Activated CD8-positive, alpha-beta T cell treated with anti-CD3 and anti-CD28 coated beads for 36 hours (primary cell): ENCODE measurements around the gene CAPNS1. TPM values are rescaled to one million over a fixed set of nuclear protein-coding genes. Genes with fewer than 3 reads are reported as not detected.

Source experiments
- ATAC-seq: fragments of 200-7000 bp; cut with Tn5 transposase; one replicate; pipeline ENCODE4 v1.10.0; 2021; ENCODE audit warnings: mild to moderate bottlenecking, moderate library complexity
- CTCF ChIA-PET: fragments of 350-600 bp; sonication (Branson Sonifier 250); formaldehyde crosslinking; loops from one replicate; lab custom pipeline; 2021; ENCODE audit warnings: antibody characterized with exemption; lab: Charles Lee
- POLR2A ChIA-PET: fragments of 350-600 bp; sonication (Branson Sonifier 250); formaldehyde crosslinking; loops from one replicate; lab custom pipeline; 2021; ENCODE audit warnings: antibody characterized with exemption; lab: Charles Lee
- DNase-seq: peaks from one replicate; pipeline ENCODE4 v3.0.0-alpha.2; 2020
- H3K27ac Mint-ChIP-seq: one replicate; pipeline ENCODE4 v1.8.0; 2021; ENCODE audit warnings: mild to moderate bottlenecking, mixed read lengths
- H3K27me3 Mint-ChIP-seq: one replicate; pipeline ENCODE4 v1.8.0; 2021; ENCODE audit warnings: mixed read lengths
- H3K36me3 Mint-ChIP-seq: one replicate; pipeline ENCODE4 v1.8.0; 2021; ENCODE audit warnings: low read depth, mixed read lengths
- H3K4me1 Mint-ChIP-seq: one replicate; pipeline ENCODE4 v1.8.0; 2021; ENCODE audit warnings: low read depth, mixed read lengths
- H3K4me3 Mint-ChIP-seq: one replicate; pipeline ENCODE4 v1.8.0; 2021; ENCODE audit warnings: mild to moderate bottlenecking, moderate library complexity, mixed read lengths
- H3K9me3 Mint-ChIP-seq: one replicate; pipeline ENCODE4 v1.8.0; 2021; ENCODE audit warnings: mixed read lengths
- CTCF ChIP-seq: fragments of 200-600 bp; IDR thresholded peaks from one replicate; pipeline ENCODE4 v1.8.0; 2022; ENCODE audit warnings: antibody characterized with exemption, mild to moderate bottlenecking
- intact Hi-C: fragments of 100-400 bp; cut with micrococcal nuclease; formaldehyde crosslinking; loops from one replicate; pipeline ENCODE4 v1.10.0; 2022
- total RNA-seq, 2 experiments: library from RNA; stranded (reverse); gene quantifications; one replicate each; pipeline ENCODE4 v1.2.3, GENCODE V29; 2021

Gene CAPNS1
- total RNA-seq, 2 experiments from 2014 or later = 250 to 275 TPM

DNA sequence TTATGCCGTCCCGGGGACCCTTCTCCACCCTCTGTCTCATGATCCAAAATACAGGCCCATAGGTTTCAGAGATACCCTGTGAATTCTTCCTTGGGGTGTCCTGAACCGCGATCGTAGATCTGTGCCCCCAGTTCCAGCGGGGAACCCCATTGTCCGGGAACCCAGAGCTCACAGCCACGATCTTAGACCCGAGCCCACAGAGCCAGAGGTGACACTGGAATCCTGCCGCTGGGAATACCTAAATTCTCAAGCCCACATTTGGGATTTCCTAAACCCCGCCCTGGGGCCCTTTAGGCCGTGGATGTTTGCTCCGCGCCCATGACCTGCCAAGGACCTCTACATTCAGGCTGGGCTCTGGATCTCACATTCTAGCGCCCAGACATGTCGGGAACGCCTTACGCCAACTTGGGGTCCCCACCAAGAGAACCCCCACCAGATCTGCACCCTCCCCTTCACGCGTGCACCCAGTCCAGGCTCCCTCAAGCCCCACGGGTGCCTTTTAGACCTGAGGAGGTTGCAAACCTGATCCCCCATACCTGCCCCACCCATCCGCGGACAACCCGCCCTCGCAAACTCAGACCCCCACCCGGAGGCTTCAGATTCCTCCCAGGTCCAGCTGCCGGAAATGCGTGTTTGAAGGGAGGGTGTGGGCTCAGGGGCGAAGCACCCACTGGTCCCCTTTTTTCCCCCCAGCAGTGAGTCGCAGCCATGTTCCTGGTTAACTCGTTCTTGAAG, 605 bp downstream of the CAPNS1 start:
- peak; percentile 74 for DNase-seq

DNA sequence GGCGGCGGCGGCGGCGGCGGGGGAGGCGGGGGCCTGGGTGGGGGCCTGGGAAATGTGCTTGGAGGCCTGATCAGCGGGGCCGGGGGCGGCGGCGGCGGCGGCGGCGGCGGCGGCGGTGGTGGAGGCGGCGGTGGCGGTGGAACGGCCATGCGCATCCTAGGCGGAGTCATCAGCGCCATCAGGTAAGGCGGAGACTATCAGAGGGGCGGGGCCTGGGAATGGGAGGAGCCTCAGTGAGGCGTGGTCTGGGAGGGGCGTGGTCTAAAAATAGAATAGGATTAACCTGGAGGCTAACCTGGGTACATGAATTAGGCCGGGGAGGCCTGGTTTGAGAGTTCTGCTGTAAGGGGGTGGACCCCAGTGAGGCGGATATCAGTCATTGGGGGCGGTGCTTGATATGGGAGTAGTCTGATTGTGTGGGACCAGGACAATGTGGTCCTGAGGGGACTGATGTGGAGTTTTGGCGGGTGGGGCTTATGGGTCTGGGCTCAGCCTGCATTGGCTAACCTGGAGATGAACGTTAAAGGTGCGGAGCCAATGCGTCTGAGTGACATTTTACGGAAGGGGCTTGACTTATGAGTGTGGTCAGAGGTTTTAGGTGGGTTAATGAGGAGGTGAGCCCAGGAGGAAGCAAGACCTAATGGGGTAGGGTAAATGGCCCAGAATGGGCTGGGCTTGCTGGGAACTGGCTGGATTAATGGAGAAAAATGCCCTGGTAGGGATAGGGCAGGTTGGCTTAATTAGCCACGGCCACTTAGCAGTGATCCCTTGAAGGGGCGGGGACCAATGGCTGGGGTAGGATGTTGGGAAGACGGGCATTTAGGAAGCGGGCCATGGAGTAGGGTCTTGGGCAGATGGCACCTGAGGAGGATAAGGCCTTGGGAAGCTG, 1.4 kb downstream of the CAPNS1 start:
- no peak for TF ChIP-seq CTCF
- ChIA-PET POLR2A (interaction anchor here (1.0 kb wide), 1 partner anchor 23 kb away, joined by 3 read pairs; no protein-coding TSS in a partner anchor), CTCF (interaction anchor here (1.0 kb wide), 1 partner anchor 29 kb away, joined by 4 read pairs; no protein-coding TSS in a partner anchor)
- DNase-seq (peak; percentile 95), ATAC-seq (peak; percentile 86)
- intact Hi-C loops = no loop called here
- Mint-ChIP-seq H3K36me3 (peaks cover 31% of the 10 kb centered on the region), H3K4me1 (peaks cover 24% of the 10 kb centered on the region), H3K27me3 (no peaks in the 10 kb centered on the region), H3K4me3 (peak overlapping the region; percentile 84), H3K9me3 (no peaks in the 10 kb centered on the region), H3K27ac (peak overlapping the region; percentile 87)

More for the DNA sequence above, 605 bp downstream of the CAPNS1 start:
- intact Hi-C loops = no loop called here
- ChIA-PET POLR2A (no interaction called here), CTCF (interaction anchor here (0.6 to 4.8 kb wide), 3 partner anchors 13 to 30 kb away, joined by 3 to 40 read pairs (median 4); no protein-coding TSS in a partner anchor)
- Mint-ChIP-seq H3K27ac (peak overlapping the region; percentile 87), H3K36me3 (peaks cover 24% of the 10 kb centered on the region), H3K9me3 (no peaks in the 10 kb centered on the region), H3K4me1 (peaks cover 24% of the 10 kb centered on the region), H3K27me3 (no peaks in the 10 kb centered on the region), H3K4me3 (peak overlapping the region; percentile 84)
- peak; percentile 32 for ATAC-seq
- no peak for TF ChIP-seq CTCF

GRCh38 chr19:36142046-36142445, 2.2 kb downstream of the CAPNS1 start:
- peak overlapping the region; percentile 87 for H3K27ac Mint-ChIP-seq
- intact Hi-C loops = no loop called here
- no peak for TF ChIP-seq CTCF
- ATAC-seq (no peak), DNase-seq (no peak)
- peaks cover 18% of the 10 kb centered on the region for H3K4me1 Mint-ChIP-seq
- H3K36me3 Mint-ChIP-seq = peaks cover 37% of the 10 kb centered on the region
- peak overlapping the region; percentile 17 for H3K4me3 Mint-ChIP-seq
- H3K27me3 Mint-ChIP-seq = no peaks in the 10 kb centered on the region
- ChIA-PET CTCF (interaction anchor here (1.3 kb wide), 1 partner anchor 28 kb away, joined by 4 read pairs; no protein-coding TSS in a partner anchor), POLR2A (interaction anchor here (1.0 kb wide), 1 partner anchor 23 kb away, joined by 3 read pairs; no protein-coding TSS in a partner anchor)
- H3K9me3 Mint-ChIP-seq = no peaks in the 10 kb centered on the region

GRCh38 chr19:36142496-36142895, 2.6 kb downstream of the CAPNS1 start:
- POLR2A ChIA-PET = interaction anchor here (1.0 kb wide), 1 partner anchor 24 kb away, joined by 3 read pairs; no protein-coding TSS in a partner anchor
- ATAC-seq = no peak
- H3K4me1 Mint-ChIP-seq = peaks cover 17% of the 10 kb centered on the region

More at GRCh38 chr19:36142496-36142895, 2.6 kb downstream of the CAPNS1 start:
- H3K9me3 Mint-ChIP-seq = no peaks in the 10 kb centered on the region
- H3K4me3 Mint-ChIP-seq = peak overlapping the region; percentile 17
- no peak for DNase-seq
- CTCF ChIA-PET = interaction anchor here (0.6 to 1.3 kb wide), 2 partner anchors 14 to 27 kb away, joined by 3 to 4 read pairs; no protein-coding TSS in a partner anchor
- no peaks in the 10 kb centered on the region for H3K27me3 Mint-ChIP-seq
- H3K27ac Mint-ChIP-seq = no peak overlapping the region
- intact Hi-C loops = no loop called here
- no peak for TF ChIP-seq CTCF
- peaks cover 39% of the 10 kb centered on the region for H3K36me3 Mint-ChIP-seq
